Bronchial epithelial cell (primary cell): Measurements from ENCODE around the gene ABHD12. TPM values are rescaled to one million over a fixed set of nuclear protein-coding genes. Genes with fewer than 3 reads are reported as not detected.

Experiments used
- DNase-seq: peaks from one replicate; pipeline ENCODE4 v3.0.0-alpha.2; 2010; ENCODE audit warnings: low read depth
- FAIRE-seq: peaks from 2 replicates; lab custom pipeline; 2011; peaks lifted over from hg19 to GRCh38; lab: Jason Lieb, UNC
- H3K27me3 ChIP-seq: 2 replicates; pipeline ENCODE4 v1.5.1; 2011; ENCODE audit warnings: low read length; ENCODE audit not compliant: control insufficient read depth, insufficient read depth
- H3K36me3 ChIP-seq: 2 replicates; pipeline ENCODE4 v1.5.1; 2011; ENCODE audit warnings: low read length; ENCODE audit not compliant: control insufficient read depth, insufficient read depth
- H3K4me3 ChIP-seq: 2 replicates; pipeline ENCODE4 v1.5.1; 2011; ENCODE audit warnings: mild to moderate bottlenecking, low read depth, low read length, control low read depth
- total RNA-seq: library from RNA; depleted of rRNA; stranded (reverse); fragments of >200 nt; gene quantifications from 2 replicates; pipeline ENCODE4 v1.2.1, GENCODE V29; 2014
- TF ChIP-seq, protein P1 (sequence below): IDR thresholded peaks from 2 replicates; pipeline ENCODE4 v1.5.1; 2011; ENCODE audit warnings: mild to moderate bottlenecking, moderate library complexity, low read length, control low read depth, inconsistent platforms; ENCODE audit not compliant: insufficient read depth, severe bottlenecking

Gene ABHD12
- 21.6 and 33.0 TPM in 2 replicates for total RNA-seq

- FAIRE-seq: no peak
- TF ChIP-seq, protein P1, sequence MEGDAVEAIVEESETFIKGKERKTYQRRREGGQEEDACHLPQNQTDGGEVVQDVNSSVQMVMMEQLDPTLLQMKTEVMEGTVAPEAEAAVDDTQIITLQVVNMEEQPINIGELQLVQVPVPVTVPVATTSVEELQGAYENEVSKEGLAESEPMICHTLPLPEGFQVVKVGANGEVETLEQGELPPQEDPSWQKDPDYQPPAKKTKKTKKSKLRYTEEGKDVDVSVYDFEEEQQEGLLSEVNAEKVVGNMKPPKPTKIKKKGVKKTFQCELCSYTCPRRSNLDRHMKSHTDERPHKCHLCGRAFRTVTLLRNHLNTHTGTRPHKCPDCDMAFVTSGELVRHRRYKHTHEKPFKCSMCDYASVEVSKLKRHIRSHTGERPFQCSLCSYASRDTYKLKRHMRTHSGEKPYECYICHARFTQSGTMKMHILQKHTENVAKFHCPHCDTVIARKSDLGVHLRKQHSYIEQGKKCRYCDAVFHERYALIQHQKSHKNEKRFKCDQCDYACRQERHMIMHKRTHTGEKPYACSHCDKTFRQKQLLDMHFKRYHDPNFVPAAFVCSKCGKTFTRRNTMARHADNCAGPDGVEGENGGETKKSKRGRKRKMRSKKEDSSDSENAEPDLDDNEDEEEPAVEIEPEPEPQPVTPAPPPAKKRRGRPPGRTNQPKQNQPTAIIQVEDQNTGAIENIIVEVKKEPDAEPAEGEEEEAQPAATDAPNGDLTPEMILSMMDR: no peak
- peak; percentile 85 for DNase-seq
- peak within 1 kb of the TSS; percentile 92 for H3K4me3 ChIP-seq
- no peaks in the 10 kb centered on the region for H3K36me3 ChIP-seq
- H3K27me3 ChIP-seq: no peaks in the 10 kb centered on the region
Measured at GRCh38 chr20:25390538-25391528, at the start of gene ABHD12. Gene ABHD12 (minus strand): TSS chr20:25390835. CDS start chr20:25390703, 132 bp downstream.

- no peak for FAIRE-seq
- TF ChIP-seq, protein P1: no peak
- Histone ChIP-seq H3K36me3 (no peaks in the 10 kb centered on the region), H3K27me3 (no peaks in the 10 kb centered on the region), H3K4me3 (no peak overlapping the region)
- no peak for DNase-seq
Measured at GRCh38 chr20:25439328-25439727, 48.7 kb upstream of the ABHD12 start.

GRCh38 chr20:25437153-25437581, 46.5 kb upstream of the ABHD12 start:
- no peaks in the 10 kb centered on the region for H3K36me3 ChIP-seq
- H3K4me3 ChIP-seq: no peak overlapping the region
- TF ChIP-seq, protein P1: no peak
- H3K27me3 ChIP-seq: no peaks in the 10 kb centered on the region
- FAIRE-seq (no peak), DNase-seq (peak; percentile 28)

DNA sequence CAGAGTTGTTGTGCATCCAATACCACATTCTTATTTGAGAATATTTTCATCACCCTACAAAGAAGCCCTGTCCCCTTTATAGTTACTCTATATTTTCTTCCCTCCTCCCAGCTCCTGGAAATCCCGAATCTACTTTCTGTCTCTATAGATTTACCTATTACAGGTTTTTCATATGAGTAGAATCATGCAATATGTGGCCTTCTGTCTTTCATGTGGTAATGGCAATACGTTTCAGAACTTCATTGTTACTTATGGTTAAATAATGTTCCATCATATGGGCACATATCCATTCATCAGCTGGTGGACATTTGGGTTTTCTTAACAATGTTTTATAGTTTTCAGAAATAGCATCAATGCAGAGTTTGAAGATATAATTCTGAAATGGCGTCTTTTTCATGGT, 33.9 kb upstream of the ABHD12 start:
- Histone ChIP-seq H3K36me3 (peaks cover 1% of the 10 kb centered on the region), H3K4me3 (no peak overlapping the region), H3K27me3 (no peaks in the 10 kb centered on the region)
- TF ChIP-seq, protein P1: no peak
- DNase-seq (no peak), FAIRE-seq (no peak)

GRCh38 chr20:25422032-25422431, 31.4 kb upstream of the ABHD12 start:
- Histone ChIP-seq H3K36me3 (peaks cover 2% of the 10 kb centered on the region), H3K4me3 (no peak overlapping the region), H3K27me3 (no peaks in the 10 kb centered on the region)
- TF ChIP-seq, protein P1: no peak
- DNase-seq (no peak), FAIRE-seq (no peak)
